ENCODE results near the gene GPATCH4. TPM values are rescaled to one million over a fixed set of nuclear protein-coding genes. Genes with fewer than 3 reads are reported as not detected.

The GPATCH4 gene
- total RNA-seq, 1 experiment from 2014 or later: 71.7 TPM

- Histone ChIP-seq H3K79me1 (ENCODE audit: insufficient read depth, low read depth, low read length, poor library complexity, severe bottlenecking) (no peaks in the 10 kb centered on the region), H2BK20ac (ENCODE audit: low read depth, low read length, poor library complexity, severe bottlenecking) (no peak overlapping the region), H3K4ac (ENCODE audit: low read depth, low read length) (no peak overlapping the region), H3K18ac (ENCODE audit: insufficient read length, low read depth, low read length) (no peak overlapping the region), H3K27me3 (ENCODE audit: insufficient read depth, low read length) (no peaks in the 10 kb centered on the region), H3K4me2 (ENCODE audit: insufficient read depth, insufficient read length, low read length) (peak overlapping the region; percentile 53), H3K9me3 (ENCODE audit: control insufficient read depth, low read depth, low read length) (no peaks in the 10 kb centered on the region), H3K27ac (ENCODE audit: insufficient read length, low read depth, low read length) (no peak overlapping the region), H4K20me1 (ENCODE audit: control insufficient read depth, insufficient read depth, insufficient read length) (no peaks in the 10 kb centered on the region), H2BK12ac (ENCODE audit: insufficient read length, low read depth, low read length) (no peak overlapping the region), H3K79me2 (ENCODE audit: insufficient read depth, low read length) (no peaks in the 10 kb centered on the region; the same call in 1 of the 2 replicates), H4K91ac (ENCODE audit: insufficient read length, low read depth, low read length) (no peak overlapping the region), H2BK120ac (ENCODE audit: low read depth, low read length, poor library complexity, severe bottlenecking) (no peak overlapping the region), H4K5ac (ENCODE audit: insufficient read length, low read depth, low read length) (no peak overlapping the region), H3K14ac (ENCODE audit: insufficient read depth, low read length) (no peak overlapping the region), H4K8ac (replicated peaks; ENCODE audit: insufficient read length, low read depth, low read length) (no peak overlapping the region), H2BK15ac (ENCODE audit: low read depth, low read length) (no peak overlapping the region), H3K23ac (ENCODE audit: insufficient read length, low read depth, low read length) (no peak overlapping the region), H3K23me2 (ENCODE audit: insufficient read length, low read depth, low read length, poor library complexity, severe bottlenecking) (peaks cover 4% of the 10 kb centered on the region), H3K56ac (ENCODE audit: insufficient read length, low read depth, low read length) (no peak overlapping the region), H3K4me1 (ENCODE audit: insufficient read depth, low read length) (no peaks in the 10 kb centered on the region; the same call in 1 of the 2 replicates), H2AK5ac (ENCODE audit: insufficient read length, low read length) (no peak overlapping the region), H2AFZ (ENCODE audit: low read length) (no peak overlapping the region), H2BK5ac (ENCODE audit: insufficient read length, low read length) (no peak overlapping the region), H3T11ph (ENCODE audit: low read length) (no peak overlapping the region), H3K9ac (ENCODE audit: extremely low read depth, insufficient read length, low read length) (peak overlapping the region; percentile 79)
- WGBS (ENCODE audit: extremely low coverage, insufficient read length, low lambda C conversion rate): no CpG with 5 or more reads among the region's 13 CpGs
- no peak for TF ChIP-seq CTCF (conservative IDR thresholded peaks at IDR 0.05)
- DNase-seq: no peak
- peaks cover 15 to 23% of the 10 kb centered on the region in 2 experiments for H3K4me1 Mint-ChIP-seq
- peak overlapping the region; percentile 98 to 99 (median 98) for H3K27ac Mint-ChIP-seq
- H3K4me3 Mint-ChIP-seq: peak overlapping the region; percentile 91 to 100
- H3K9me3 Mint-ChIP-seq: no peaks in the 10 kb centered on the region; a peak in 2 of 5 replicates
- peaks cover 2% of the 10 kb centered on the region; the same call in 1 of the 2 replicates for H3K27me3 Mint-ChIP-seq (ENCODE audit: low read depth)
- peaks cover 17 to 40% (median 32%) of the 10 kb centered on the region in 3 experiments; a peak in 6 of 7 replicates for H3K36me3 Mint-ChIP-seq (ENCODE audit: insufficient read depth in 1 of 3, low read depth in 3 of 3)
These were observed 552 bp downstream of the GPATCH4 start for GRCh38 chr1:156600733-156601121.
